IPS-20b (cell line): Measurements from ENCODE around the gene WHRN.

ENCODE experiments used
- H3K27ac ChIP-seq: one replicate; pipeline ENCODE4 v1.5.1; 2013; ENCODE audit warnings: low read length
- H3K27me3 ChIP-seq: 2 replicates; pipeline ENCODE4 v1.6.1; 2013; ENCODE audit warnings: mild to moderate bottlenecking, low read length, inconsistent platforms; ENCODE audit not compliant: insufficient read depth
- H3K36me3 ChIP-seq: 2 replicates; pipeline ENCODE4 v1.6.1; 2013; ENCODE audit warnings: low read depth, mild to moderate bottlenecking, inconsistent platforms, low read length, moderate library complexity; ENCODE audit not compliant: insufficient read depth
- H3K4me1 ChIP-seq: 2 replicates; pipeline ENCODE4 v1.6.1; 2013; ENCODE audit warnings: mild to moderate bottlenecking, control low read depth, inconsistent platforms, low read length, moderate library complexity; ENCODE audit not compliant: insufficient read depth
- H3K4me3 ChIP-seq: 2 replicates; pipeline ENCODE4 v1.5.1; 2013; ENCODE audit warnings: mild to moderate bottlenecking, low read length, inconsistent platforms
- H3K9ac ChIP-seq: 2 replicates; pipeline ENCODE4 v1.6.1; 2013; ENCODE audit warnings: low read depth, mild to moderate bottlenecking, inconsistent platforms, low read length, moderate library complexity
- H3K9me3 ChIP-seq: 2 replicates; pipeline ENCODE4 v1.6.1; 2013; ENCODE audit warnings: mild to moderate bottlenecking, low read depth, low read length, inconsistent platforms; ENCODE audit not compliant: insufficient read depth

The WHRN gene

GRCh38 chr9:114529285-114529684 is 24.0 kb upstream of the WHRN start:
- Histone ChIP-seq H3K4me3 (no peak overlapping the region), H3K36me3 (no peaks in the 10 kb centered on the region), H3K9me3 (no peaks in the 10 kb centered on the region), H3K27ac (no peak overlapping the region), H3K27me3 (peaks cover 23% of the 10 kb centered on the region; the same call in 1 of the 2 replicates), H3K9ac (no peak overlapping the region), H3K4me1 (peaks cover 3% of the 10 kb centered on the region; the same call in 1 of the 2 replicates)

GRCh38 chr9:114526807-114527206 is 21.5 kb upstream of the WHRN start:
- Histone ChIP-seq H3K27ac (no peak overlapping the region), H3K27me3 (peaks cover 25% of the 10 kb centered on the region; the same call in 1 of the 2 replicates), H3K4me3 (no peak overlapping the region), H3K9me3 (no peaks in the 10 kb centered on the region), H3K4me1 (no peaks in the 10 kb centered on the region), H3K36me3 (no peaks in the 10 kb centered on the region), H3K9ac (no peak overlapping the region)

GRCh38 chr9:114525513-114525912 is 20.2 kb upstream of the WHRN start:
- no peaks in the 10 kb centered on the region for H3K36me3 ChIP-seq
- no peak overlapping the region for H3K9ac ChIP-seq
- no peaks in the 10 kb centered on the region for H3K9me3 ChIP-seq
- H3K27me3 ChIP-seq: peaks cover 25% of the 10 kb centered on the region; the same call in 1 of the 2 replicates
- H3K27ac ChIP-seq: no peak overlapping the region
- no peak overlapping the region for H3K4me3 ChIP-seq
- no peaks in the 10 kb centered on the region for H3K4me1 ChIP-seq

GRCh38 chr9:114524247-114524681 is 19.0 kb upstream of the WHRN start:
- Histone ChIP-seq H3K27me3 (peaks cover 25% of the 10 kb centered on the region; the same call in 1 of the 2 replicates), H3K4me3 (no peak overlapping the region), H3K4me1 (no peaks in the 10 kb centered on the region), H3K9me3 (no peaks in the 10 kb centered on the region), H3K9ac (no peak overlapping the region), H3K27ac (no peak overlapping the region), H3K36me3 (no peaks in the 10 kb centered on the region)

GRCh38 chr9:114522847-114523246 is 17.6 kb upstream of the WHRN start:
- Histone ChIP-seq H3K4me1 (no peaks in the 10 kb centered on the region), H3K4me3 (no peak overlapping the region), H3K36me3 (no peaks in the 10 kb centered on the region), H3K9me3 (no peaks in the 10 kb centered on the region), H3K27me3 (peaks cover 25% of the 10 kb centered on the region; the same call in 1 of the 2 replicates), H3K9ac (no peak overlapping the region), H3K27ac (no peak overlapping the region)

GRCh38 chr9:114522286-114522685 is 17.0 kb upstream of the WHRN start:
- Histone ChIP-seq H3K9ac (no peak overlapping the region), H3K4me3 (no peak overlapping the region), H3K27ac (no peak overlapping the region), H3K36me3 (no peaks in the 10 kb centered on the region), H3K4me1 (no peaks in the 10 kb centered on the region), H3K9me3 (no peaks in the 10 kb centered on the region), H3K27me3 (peaks cover 25% of the 10 kb centered on the region; the same call in 1 of the 2 replicates)

GRCh38 chr9:114521846-114522245 is 16.6 kb upstream of the WHRN start:
- H3K27me3 ChIP-seq: peaks cover 27% of the 10 kb centered on the region; the same call in 1 of the 2 replicates
- no peaks in the 10 kb centered on the region for H3K9me3 ChIP-seq
- no peak overlapping the region for H3K9ac ChIP-seq
- H3K4me1 ChIP-seq: no peaks in the 10 kb centered on the region
- no peak overlapping the region for H3K4me3 ChIP-seq
- H3K36me3 ChIP-seq: no peaks in the 10 kb centered on the region
- no peak overlapping the region for H3K27ac ChIP-seq

GRCh38 chr9:114518599-114519022 is 13.3 kb upstream of the WHRN start:
- H3K4me1 ChIP-seq: no peaks in the 10 kb centered on the region
- H3K9ac ChIP-seq: no peak overlapping the region
- H3K4me3 ChIP-seq: no peak overlapping the region
- H3K27me3 ChIP-seq: peaks cover 5% of the 10 kb centered on the region; the same call in 1 of the 2 replicates
- H3K9me3 ChIP-seq: no peaks in the 10 kb centered on the region
- H3K27ac ChIP-seq: no peak overlapping the region
- no peaks in the 10 kb centered on the region for H3K36me3 ChIP-seq

GRCh38 chr9:114518120-114518519 is 12.8 kb upstream of the WHRN start:
- Histone ChIP-seq H3K36me3 (no peaks in the 10 kb centered on the region), H3K4me3 (no peak overlapping the region), H3K9ac (no peak overlapping the region), H3K9me3 (no peaks in the 10 kb centered on the region), H3K27ac (no peak overlapping the region), H3K27me3 (peaks cover 10% of the 10 kb centered on the region; the same call in 1 of the 2 replicates), H3K4me1 (no peaks in the 10 kb centered on the region)

- H3K27me3 ChIP-seq: peaks cover 14% of the 10 kb centered on the region; the same call in 1 of the 2 replicates
Observed at GRCh38 chr9:114516913-114517312, 11.6 kb upstream of the WHRN start.

GRCh38 chr9:114515528-114515927 is 10.3 kb upstream of the WHRN start:
- Histone ChIP-seq H3K4me1 (no peaks in the 10 kb centered on the region), H3K27me3 (peaks cover 14% of the 10 kb centered on the region; the same call in 1 of the 2 replicates), H3K4me3 (no peak overlapping the region), H3K27ac (no peak overlapping the region), H3K9ac (no peak overlapping the region), H3K9me3 (no peaks in the 10 kb centered on the region), H3K36me3 (no peaks in the 10 kb centered on the region)

More at GRCh38 chr9:114516913-114517312, 11.6 kb upstream of the WHRN start:
- Histone ChIP-seq H3K36me3 (no peaks in the 10 kb centered on the region), H3K9ac (no peak overlapping the region), H3K4me1 (no peaks in the 10 kb centered on the region), H3K9me3 (no peaks in the 10 kb centered on the region), H3K4me3 (no peak overlapping the region), H3K27ac (no peak overlapping the region)

GRCh38 chr9:114513959-114514267 is 8.6 kb upstream of the WHRN start:
- H3K27ac ChIP-seq: no peak overlapping the region
- H3K4me3 ChIP-seq: no peak overlapping the region
- no peaks in the 10 kb centered on the region for H3K36me3 ChIP-seq
- H3K9ac ChIP-seq: no peak overlapping the region
- H3K27me3 ChIP-seq: peaks cover 14% of the 10 kb centered on the region; the same call in 1 of the 2 replicates
- no peaks in the 10 kb centered on the region for H3K4me1 ChIP-seq
- no peaks in the 10 kb centered on the region for H3K9me3 ChIP-seq
